K562 (cell line): ENCODE data around the gene LRFN2. TPM values are rescaled to one million over a fixed set of nuclear protein-coding genes. Genes with fewer than 3 reads are reported as not detected.

Experiments
- ATAC-seq: fragments of 200-7000 bp; cut with Tn5 transposase; 3 replicates; pipeline ENCODE4 v1.9.1; 2020; ENCODE audit warnings: moderate library complexity
- BruUV-seq: library from RNA; stranded (reverse); fragments of 400-500 nt; replicated peaks from 2 replicates; lab custom pipeline; 2021; lab: Mats Ljungman, UMichigan
- CTCF ChIA-PET: fragments of 300-600 bp; formaldehyde crosslinking; extraction: SDS; loops from one replicate; lab custom pipeline; 2021; ENCODE audit warnings: low intra/inter-chr PET ratio; lab: Yijun Ruan, JAX
- POLR2A ChIA-PET: fragments of 300-600, 350-650 bp; sonication (Branson Sonifier 250); formaldehyde crosslinking; extraction: SDS; loops from one replicate; lab custom pipeline; 2021; ENCODE audit warnings: antibody characterized with exemption, inconsistent platforms; lab: Yijun Ruan, JAX
- DNase-seq, 4 experiments: peaks; one replicate each; pipeline versions ENCODE4 v3.0.0 to v3.0.0-alpha.2; 2011 to 2018; ENCODE audit warnings: low spot score in 3 of 4, mixed read lengths in 3 of 4; ENCODE audit errors: extremely low read depth in 1 of 4
- FAIRE-seq: peaks from 2 replicates; lab custom pipeline; 2011; peaks lifted over from hg19 to GRCh38; lab: Jason Lieb, UNC
- H2AFZ ChIP-seq: 2 replicates; pipeline ENCODE4 v1.6.0; 2011; ENCODE audit warnings: low read depth, low read length, control low read depth, inconsistent platforms
- H3K27ac ChIP-seq: fragments of 200-600 bp; 3 replicates; pipeline ENCODE4 v1.8.0; 2011; ENCODE audit warnings: low read depth, mild to moderate bottlenecking, control low read depth, inconsistent platforms, low read length, moderate library complexity, mixed read lengths; ENCODE audit errors: extremely low read depth
- H3K27me3 ChIP-seq, 2 experiments: fragments of 300-600 bp in 1 of 2; 2 replicates in 1 of 2; 3 replicates in 1 of 2; pipeline versions ENCODE4 v1.6.0 to v1.8.0; 2011; ENCODE audit warnings: inconsistent platforms in 2 of 2, low read length in 2 of 2, mild to moderate bottlenecking in 1 of 2, mixed read lengths in 1 of 2, moderate library complexity in 1 of 2; ENCODE audit not compliant: control insufficient read depth in 2 of 2, insufficient read depth in 2 of 2
- H3K36me3 ChIP-seq: fragments of 300-600 bp; 3 replicates; pipeline ENCODE4 v1.8.0; 2011; ENCODE audit warnings: mild to moderate bottlenecking, low read length, inconsistent platforms; ENCODE audit not compliant: control insufficient read depth, insufficient read depth
- H3K4me1 ChIP-seq, 2 experiments: fragments of 200-600 bp in 1 of 2; replicated peaks in 1 of 2; 2 replicates in 1 of 2; 3 replicates in 1 of 2; pipeline versions ENCODE4 v1.5.1 to v1.8.0; 2011; ENCODE audit warnings: inconsistent platforms in 2 of 2, low read length in 2 of 2, mild to moderate bottlenecking in 1 of 2, mixed read lengths in 1 of 2, moderate library complexity in 1 of 2; ENCODE audit not compliant: control insufficient read depth in 2 of 2, insufficient read depth in 2 of 2
- H3K4me2 ChIP-seq: 2 replicates; pipeline ENCODE4 v1.6.1; 2011; ENCODE audit warnings: low read length, control low read depth, inconsistent platforms, mixed read lengths; ENCODE audit not compliant: insufficient read depth
- H3K4me3 ChIP-seq: fragments of 200-600 bp; sonication (generic), shearing (Covaris generic); 2 replicates; pipeline ENCODE4 v1.5.1; 2016; ENCODE audit warnings: control low read depth, inconsistent platforms
- H3K79me2 ChIP-seq: fragments of 200-600 bp; 3 replicates; pipeline ENCODE4 v1.8.0; 2011; ENCODE audit warnings: low read length, inconsistent platforms; ENCODE audit not compliant: control insufficient read depth, insufficient read depth
- H3K9ac ChIP-seq, 2 experiments: 2 replicates each; pipeline versions ENCODE4 v1.6.0 to v1.6.1; 2011; ENCODE audit warnings: low read depth in 2 of 2, low read length in 2 of 2, control low read depth in 1 of 2, inconsistent platforms in 1 of 2, mild to moderate bottlenecking in 1 of 2, mixed read lengths in 1 of 2; ENCODE audit not compliant: insufficient read depth in 1 of 2
- H3K9me1 ChIP-seq: one replicate; pipeline ENCODE4 v1.6.0; 2011; ENCODE audit warnings: inconsistent platforms, mild to moderate bottlenecking, low read length, moderate library complexity; ENCODE audit not compliant: control insufficient read depth, insufficient read depth
- H3K9me3 ChIP-seq: replicated peaks from 2 replicates; pipeline ENCODE4 v1.5.1; 2011; ENCODE audit warnings: low read depth, low read length, inconsistent platforms; ENCODE audit not compliant: control insufficient read depth, insufficient read depth
- H4K20me1 ChIP-seq: replicated peaks from 2 replicates; pipeline ENCODE4 v1.6.1; 2011; ENCODE audit warnings: low read length, inconsistent platforms, mixed read lengths; ENCODE audit not compliant: control insufficient read depth, insufficient read depth
- DIDO1 ChIP-seq: fragments of 450-650 bp; IDR thresholded peaks from 2 replicates; pipeline ENCODE4 v1.6.1; 2016; ENCODE audit warnings: low read depth, missing biosample characterization, missing genetic modification characterization
- HCFC1 ChIP-seq: IDR thresholded peaks from 2 replicates; pipeline ENCODE4 v1.6.1; 2012; ENCODE audit warnings: low read depth, low read length, improper control_type of control experiment
- JUND ChIP-seq, 2 experiments: IDR thresholded peaks; 2 replicates in 1 of 2; 3 replicates in 1 of 2; pipeline ENCODE4 v1.6.1; 2011; ENCODE audit warnings: borderline replicate concordance in 2 of 2, low read depth in 2 of 2, low read length in 2 of 2, improper control_type of control experiment in 1 of 2, missing biosample characterization in 1 of 2, missing genetic modification characterization in 1 of 2, missing genetic modification reagents in 1 of 2
- KAT7 ChIP-seq: sonication (generic); formaldehyde crosslinking; IDR thresholded peaks from 2 replicates; pipeline ENCODE4 v1.8.0; 2022; ENCODE audit warnings: missing genetic modification reagents, mild to moderate bottlenecking, borderline replicate concordance
- KLF1 ChIP-seq: fragments of 450-650 bp; IDR thresholded peaks from 2 replicates; pipeline ENCODE4 v1.6.1; 2016; ENCODE audit warnings: missing genetic modification characterization, missing compliant biosample characterization
- MITF ChIP-seq: IDR thresholded peaks from 2 replicates; pipeline ENCODE4 v1.6.1; 2014; ENCODE audit warnings: antibody characterized with exemption
- NCOA2 ChIP-seq, 2 experiments: fragments of 450-650 bp; IDR thresholded peaks; 2 replicates each; pipeline ENCODE4 v1.6.1; 2018; ENCODE audit warnings: mild to moderate bottlenecking in 2 of 2, moderate library complexity in 1 of 2; ENCODE audit not compliant: partially characterized antibody in 2 of 2
- SPI1 ChIP-seq: IDR thresholded peaks from 2 replicates; pipeline ENCODE4 v1.6.1; 2011; ENCODE audit warnings: low read depth, low read length, control low read depth, borderline replicate concordance
- ZBTB5 ChIP-seq: fragments of 450-650 bp; IDR thresholded peaks from 2 replicates; pipeline ENCODE4 v1.6.1; 2017; ENCODE audit warnings: antibody characterized with exemption
- ZNF146 ChIP-seq: IDR thresholded peaks from one replicate; pipeline ENCODE4 v1.6.1; 2018; ENCODE audit warnings: missing compliant biosample characterization; ENCODE audit not compliant: unreplicated experiment
- WGBS: fragments of 100-300 bp; shearing (Covaris generic); methylation state at CpG from one replicate; pipeline ENCODE4 v1.1.6; 2016; ENCODE audit warnings: low coverage, mixed read lengths; ENCODE audit not compliant: insufficient coverage; ENCODE audit errors: missing lambda C conversion rate; 5-methylcytosine and 5-hydroxymethylcytosine counted together
- in situ Hi-C: fragments of 300-500 bp; cut with MboI; formaldehyde crosslinking; loops from 4 replicates; pipeline ENCODE4 v1.15.0; 2018; ENCODE audit warnings: inconsistent platforms, mixed read lengths
- intact Hi-C: fragments of 100-400 bp; cut with micrococcal nuclease; formaldehyde crosslinking; loops from 2 replicates; pipeline ENCODE4 v1.14.2; 2022
- polyA plus RNA-seq, 8 experiments: library from polyadenylated mRNA; depleted of rRNA in 4 of 8; stranded (reverse) in 5 of 8; unstranded in 3 of 8; fragments of >200 nt; fragmentation: Nextera tagmentation in 2 of 8; fragmentation: Illumina TruSeq in 1 of 8; extraction: Ambion mirVana in 2 of 8; extraction: Trizol in 1 of 8; gene quantifications; 2 replicates each; pipeline versions ENCODE4 v1.2.1 to v1.2.3, GENCODE V29; 2011 to 2014; ENCODE audit warnings: inconsistent platforms in 1 of 8, missing spikeins in 1 of 8
- total RNA-seq, 7 experiments: library from RNA; depleted of rRNA in 6 of 7; stranded (reverse); fragments of >200 nt in 6 of 7; fragmentation: Illumina TruSeq in 2 of 7; extraction: Trizol in 2 of 7; gene quantifications; 2 replicates each; pipeline versions ENCODE4 v1.2.1 to v1.2.3, GENCODE V29; 2011 to 2021; ENCODE audit warnings: low replicate concordance in 1 of 7
- TF ChIP-seq, protein P1 (sequence below): IDR thresholded peaks from 2 replicates; pipeline ENCODE4 v1.6.1; 2012; ENCODE audit warnings: low read depth, low read length, improper control_type of control experiment, borderline replicate concordance

The LRFN2 gene
- total and polyA plus RNA-seq, 9 of the 15 experiments (the other 6 are each of a cell fraction or from before 2014, with no cell fraction given) = not detected

- Histone ChIP-seq H2AFZ (no peak overlapping the region), H3K27ac (no peak overlapping the region), H3K9ac (no peak overlapping the region), H3K4me3 (no peak overlapping the region), H3K9me1 (no peaks in the 10 kb centered on the region), H3K4me1 (no peaks in the 10 kb centered on the region), H4K20me1 (0 out of 2 replicates have a peak, but pooled peaks cover 3% of the 10 kb centered on the region), H3K4me2 (no peak overlapping the region), H3K79me2 (no peaks in the 10 kb centered on the region), H3K9me3 (no peaks in the 10 kb centered on the region)
- POLR2A ChIA-PET = no interaction called here
- 1% methylated on average over 5 of the region's 5 CpGs for WGBS
- DNase-seq = no peak
- no TSS peak for BruUV-seq
- no peak for ATAC-seq
- no peak for FAIRE-seq
- intact Hi-C loops (no loop called here), in situ Hi-C loops (no loop called here)
- CTCF ChIA-PET = no interaction called here
- TF ChIP-seq KAT7 (CRISPR knock-in tag) (no peak), SPI1 (no peak), ZNF146 (no peak), MITF (no peak), DIDO1 (no peak), NCOA2 (IDR thresholded peaks at IDR 0.05; ENCODE audit: partially characterized antibody in 2 of 2) (no peak), JUND (IDR thresholded peaks at IDR 0.05; ENCODE audit: borderline replicate concordance, low read depth, low read length) (no peak), JUND (tag; IDR thresholded peaks at IDR 0.05; ENCODE audit: borderline replicate concordance, low read depth, low read length) (no peak), ZBTB5 (no peak), KLF1 (tag) (no peak), HCFC1 (no peak)
- TF ChIP-seq, protein P1, sequence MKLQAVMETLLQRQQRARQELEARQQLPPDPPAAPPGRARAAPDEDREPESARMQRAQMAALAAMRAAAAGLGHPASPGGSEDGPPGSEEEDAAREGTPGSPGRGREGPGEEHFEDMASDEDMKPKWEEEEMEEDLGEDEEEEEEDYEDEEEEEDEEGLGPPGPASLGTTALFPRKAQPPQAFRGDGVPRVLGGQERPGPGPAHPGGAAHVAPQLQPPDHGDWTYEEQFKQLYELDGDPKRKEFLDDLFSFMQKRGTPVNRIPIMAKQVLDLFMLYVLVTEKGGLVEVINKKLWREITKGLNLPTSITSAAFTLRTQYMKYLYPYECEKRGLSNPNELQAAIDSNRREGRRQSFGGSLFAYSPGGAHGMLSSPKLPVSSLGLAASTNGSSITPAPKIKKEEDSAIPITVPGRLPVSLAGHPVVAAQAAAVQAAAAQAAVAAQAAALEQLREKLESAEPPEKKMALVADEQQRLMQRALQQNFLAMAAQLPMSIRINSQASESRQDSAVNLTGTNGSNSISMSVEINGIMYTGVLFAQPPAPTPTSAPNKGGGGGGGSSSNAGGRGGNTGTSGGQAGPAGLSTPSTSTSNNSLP = no peak
- TF ChIP-seq, all 486 proteins: peak for 0
- Histone ChIP-seq H3K36me3 (no peaks in the 10 kb centered on the region), H3K27me3 (peaks cover 5 to 15% of the 10 kb centered on the region in 2 experiments; a peak in 3 of 5 replicates)
These were observed 11.4 kb upstream of the LRFN2 start for GRCh38 chr6:40598516-40598915.
